Measurements from ENCODE around the gene OSBPL7.
"Not testable (repeated sequence)": the region's sequence is repeated elsewhere in the genome, so short reads cannot be mapped to it uniquely, and the experiment has no call there.

Gene OSBPL7

GRCh38 chr17:47776330-47777197 is 45.0 kb downstream of the OSBPL7 start:
- no peaks in the 10 kb centered on the region for H3K9me3 ChIP-seq (ENCODE audit: insufficient read depth, low read depth, low read length)
- H3K4me3 ChIP-seq (ENCODE audit: low read length) = no peak overlapping the region
- H3K4me1 ChIP-seq (ENCODE audit: insufficient read depth, low read length) = no peaks in the 10 kb centered on the region
- no peak overlapping the region for H3K9ac ChIP-seq (ENCODE audit: low read depth, low read length)
- peaks cover 28% of the 10 kb centered on the region for H3K27me3 ChIP-seq (ENCODE audit: insufficient read depth, low read length)
- no peak overlapping the region for H3K27ac ChIP-seq (ENCODE audit: low read length)
- H3K36me3 ChIP-seq (ENCODE audit: insufficient read depth, low read depth, low read length) = no peaks in the 10 kb centered on the region

GRCh38 chr17:47774987-47775580 is 46.5 kb downstream of the OSBPL7 start:
- no peak overlapping the region for H3K27ac ChIP-seq (ENCODE audit: low read length)
- peaks cover 28% of the 10 kb centered on the region for H3K27me3 ChIP-seq (ENCODE audit: insufficient read depth, low read length)
- no peak overlapping the region for H3K9ac ChIP-seq (ENCODE audit: low read depth, low read length)
- no peaks in the 10 kb centered on the region for H3K4me1 ChIP-seq (ENCODE audit: insufficient read depth, low read length)
- H3K36me3 ChIP-seq (ENCODE audit: insufficient read depth, low read depth, low read length) = no peaks in the 10 kb centered on the region
- no peaks in the 10 kb centered on the region; the same call in 1 of the 2 replicates for H3K9me3 ChIP-seq (ENCODE audit: insufficient read depth, low read depth, low read length)
- H3K4me3 ChIP-seq (ENCODE audit: low read length) = no peak overlapping the region

- H3K27me3 ChIP-seq (ENCODE audit: insufficient read depth, low read length) = peaks cover 28% of the 10 kb centered on the region
- no peaks in the 10 kb centered on the region; the same call in 1 of the 2 replicates for H3K9me3 ChIP-seq (ENCODE audit: insufficient read depth, low read depth, low read length)
These were observed 47.3 kb downstream of the OSBPL7 start for GRCh38 chr17:47774331-47774730.

GRCh38 chr17:47773649-47774048 is 47.9 kb downstream of the OSBPL7 start:
- not testable (repeated sequence) for H3K9ac ChIP-seq (ENCODE audit: low read depth, low read length); H3K27ac ChIP-seq (ENCODE audit: low read length); H3K36me3 ChIP-seq (ENCODE audit: insufficient read depth, low read depth, low read length); H3K4me1 ChIP-seq (ENCODE audit: insufficient read depth, low read length); H3K9me3 ChIP-seq (ENCODE audit: insufficient read depth, low read depth, low read length); H3K4me3 ChIP-seq (ENCODE audit: low read length)
- H3K27me3 ChIP-seq (ENCODE audit: insufficient read depth, low read length) = peaks cover 28% of the 10 kb centered on the region

More at GRCh38 chr17:47774331-47774730, 47.3 kb downstream of the OSBPL7 start:
- Histone ChIP-seq H3K4me3 (ENCODE audit: low read length) (no peak overlapping the region), H3K27ac (ENCODE audit: low read length) (no peak overlapping the region), H3K36me3 (ENCODE audit: insufficient read depth, low read depth, low read length) (no peaks in the 10 kb centered on the region), H3K9ac (ENCODE audit: low read depth, low read length) (no peak overlapping the region), H3K4me1 (ENCODE audit: insufficient read depth, low read length) (no peaks in the 10 kb centered on the region)

GRCh38 chr17:47763913-47764582 is 57.5 kb downstream of the OSBPL7 start:
- Histone ChIP-seq H3K27me3 (ENCODE audit: insufficient read depth, low read length) (peaks cover 4% of the 10 kb centered on the region; the same call in 1 of the 2 replicates), H3K4me1 (ENCODE audit: insufficient read depth, low read length) (no peaks in the 10 kb centered on the region), H3K9me3 (ENCODE audit: insufficient read depth, low read depth, low read length) (peaks cover 10% of the 10 kb centered on the region; the same call in 1 of the 2 replicates)

GRCh38 chr17:47762728-47763127 is 58.9 kb downstream of the OSBPL7 start:
- Histone ChIP-seq H3K27ac (ENCODE audit: low read length) (no peak overlapping the region), H3K4me3 (ENCODE audit: low read length) (no peak overlapping the region), H3K9me3 (ENCODE audit: insufficient read depth, low read depth, low read length) (peaks cover 10% of the 10 kb centered on the region; the same call in 1 of the 2 replicates), H3K36me3 (ENCODE audit: insufficient read depth, low read depth, low read length) (no peaks in the 10 kb centered on the region), H3K4me1 (ENCODE audit: insufficient read depth, low read length) (no peaks in the 10 kb centered on the region), H3K9ac (ENCODE audit: low read depth, low read length) (no peak overlapping the region), H3K27me3 (ENCODE audit: insufficient read depth, low read length) (peaks cover 16% of the 10 kb centered on the region)

More at GRCh38 chr17:47763913-47764582, 57.5 kb downstream of the OSBPL7 start:
- H3K4me3 ChIP-seq (ENCODE audit: low read length) = no peak overlapping the region
- no peaks in the 10 kb centered on the region for H3K36me3 ChIP-seq (ENCODE audit: insufficient read depth, low read depth, low read length)
- no peak overlapping the region for H3K9ac ChIP-seq (ENCODE audit: low read depth, low read length)
- H3K27ac ChIP-seq (ENCODE audit: low read length) = no peak overlapping the region

- H3K27ac ChIP-seq (ENCODE audit: low read length) = no peak overlapping the region
- H3K4me3 ChIP-seq (ENCODE audit: low read length) = no peak overlapping the region
- H3K27me3 ChIP-seq (ENCODE audit: insufficient read depth, low read length) = peaks cover 19% of the 10 kb centered on the region
- no peaks in the 10 kb centered on the region for H3K4me1 ChIP-seq (ENCODE audit: insufficient read depth, low read length)
- peaks cover 11% of the 10 kb centered on the region; the same call in 1 of the 2 replicates for H3K9me3 ChIP-seq (ENCODE audit: insufficient read depth, low read depth, low read length)
- H3K9ac ChIP-seq (ENCODE audit: low read depth, low read length) = no peak overlapping the region
- H3K36me3 ChIP-seq (ENCODE audit: insufficient read depth, low read depth, low read length) = no peaks in the 10 kb centered on the region
These were observed 61.0 kb downstream of the OSBPL7 start for GRCh38 chr17:47760409-47761140.

- H3K9me3 ChIP-seq (ENCODE audit: insufficient read depth, low read depth, low read length) = peaks cover 5% of the 10 kb centered on the region; the same call in 1 of the 2 replicates
- no peak overlapping the region for H3K27ac ChIP-seq (ENCODE audit: low read length)
- no peak overlapping the region for H3K9ac ChIP-seq (ENCODE audit: low read depth, low read length)
- no peaks in the 10 kb centered on the region for H3K36me3 ChIP-seq (ENCODE audit: insufficient read depth, low read depth, low read length)
- H3K27me3 ChIP-seq (ENCODE audit: insufficient read depth, low read length) = peaks cover 22% of the 10 kb centered on the region
- no peaks in the 10 kb centered on the region for H3K4me1 ChIP-seq (ENCODE audit: insufficient read depth, low read length)
- no peak overlapping the region for H3K4me3 ChIP-seq (ENCODE audit: low read length)
These were observed 64.2 kb downstream of the OSBPL7 start for GRCh38 chr17:47757386-47757785.
